Endothelial cell (in vitro differentiated cells): Measurements from ENCODE around the gene STEAP3. TPM values are rescaled to one million over a fixed set of nuclear protein-coding genes. Genes with fewer than 3 reads are reported as not detected.

ENCODE experiments used
- DNase-seq: peaks from one replicate; pipeline ENCODE4 v3.0.0; 2021; ENCODE audit warnings: low spot score
- H3K27ac Mint-ChIP-seq: one replicate; pipeline ENCODE4 v1.8.0; 2021; ENCODE audit warnings: mixed read lengths, inconsistent platforms; ENCODE audit not compliant: unreplicated experiment
- H3K27me3 Mint-ChIP-seq: one replicate; pipeline ENCODE4 v1.8.0; 2021; ENCODE audit warnings: mild to moderate bottlenecking, moderate library complexity, mixed read lengths, inconsistent platforms; ENCODE audit not compliant: unreplicated experiment
- H3K36me3 Mint-ChIP-seq: one replicate; pipeline ENCODE4 v1.8.0; 2021; ENCODE audit warnings: mild to moderate bottlenecking, low read depth, mixed read lengths, inconsistent platforms; ENCODE audit not compliant: unreplicated experiment
- H3K4me1 Mint-ChIP-seq: one replicate; pipeline ENCODE4 v1.8.0; 2021; ENCODE audit warnings: mild to moderate bottlenecking, mixed read lengths, inconsistent platforms; ENCODE audit not compliant: unreplicated experiment
- H3K4me3 Mint-ChIP-seq: one replicate; pipeline ENCODE4 v1.8.0; 2021; ENCODE audit warnings: mild to moderate bottlenecking, mixed read lengths, inconsistent platforms; ENCODE audit not compliant: unreplicated experiment
- H3K9me3 Mint-ChIP-seq: one replicate; pipeline ENCODE4 v1.8.0; 2021; ENCODE audit warnings: mixed read lengths, inconsistent platforms; ENCODE audit not compliant: unreplicated experiment
- total RNA-seq: library from RNA; stranded (reverse); fragmentation: NEBNext Ultra II Directional; extraction: Animal tissue kit (Norgen Biotek cat#: 25700); gene quantifications from one replicate; pipeline ENCODE4 v1.2.1, GENCODE V29; 2021; ENCODE audit not compliant: unreplicated experiment
- TF ChIP-seq, protein P1 (sequence below): fragments of 200-600 bp; sonication (generic); IDR thresholded peaks from one replicate; pipeline ENCODE4 v1.5.0; 2021; ENCODE audit warnings: antibody characterized with exemption; ENCODE audit not compliant: unreplicated experiment

STEAP3 gene
- total RNA-seq, 1 donor from 2014 or later, result 17.9 TPM

GRCh38 chr2:119261493-119262225, 38.0 kb downstream of the STEAP3 start:
- Mint-ChIP-seq H3K27me3 (peaks cover 6% of the 10 kb centered on the region), H3K9me3 (no peaks in the 10 kb centered on the region), H3K36me3 (peaks cover 7% of the 10 kb centered on the region), H3K4me1 (peaks cover 13% of the 10 kb centered on the region), H3K27ac (no peak overlapping the region), H3K4me3 (no peak overlapping the region)
- TF ChIP-seq, protein P1, sequence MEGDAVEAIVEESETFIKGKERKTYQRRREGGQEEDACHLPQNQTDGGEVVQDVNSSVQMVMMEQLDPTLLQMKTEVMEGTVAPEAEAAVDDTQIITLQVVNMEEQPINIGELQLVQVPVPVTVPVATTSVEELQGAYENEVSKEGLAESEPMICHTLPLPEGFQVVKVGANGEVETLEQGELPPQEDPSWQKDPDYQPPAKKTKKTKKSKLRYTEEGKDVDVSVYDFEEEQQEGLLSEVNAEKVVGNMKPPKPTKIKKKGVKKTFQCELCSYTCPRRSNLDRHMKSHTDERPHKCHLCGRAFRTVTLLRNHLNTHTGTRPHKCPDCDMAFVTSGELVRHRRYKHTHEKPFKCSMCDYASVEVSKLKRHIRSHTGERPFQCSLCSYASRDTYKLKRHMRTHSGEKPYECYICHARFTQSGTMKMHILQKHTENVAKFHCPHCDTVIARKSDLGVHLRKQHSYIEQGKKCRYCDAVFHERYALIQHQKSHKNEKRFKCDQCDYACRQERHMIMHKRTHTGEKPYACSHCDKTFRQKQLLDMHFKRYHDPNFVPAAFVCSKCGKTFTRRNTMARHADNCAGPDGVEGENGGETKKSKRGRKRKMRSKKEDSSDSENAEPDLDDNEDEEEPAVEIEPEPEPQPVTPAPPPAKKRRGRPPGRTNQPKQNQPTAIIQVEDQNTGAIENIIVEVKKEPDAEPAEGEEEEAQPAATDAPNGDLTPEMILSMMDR, result no peak
- DNase-seq, result no peak

DNA sequence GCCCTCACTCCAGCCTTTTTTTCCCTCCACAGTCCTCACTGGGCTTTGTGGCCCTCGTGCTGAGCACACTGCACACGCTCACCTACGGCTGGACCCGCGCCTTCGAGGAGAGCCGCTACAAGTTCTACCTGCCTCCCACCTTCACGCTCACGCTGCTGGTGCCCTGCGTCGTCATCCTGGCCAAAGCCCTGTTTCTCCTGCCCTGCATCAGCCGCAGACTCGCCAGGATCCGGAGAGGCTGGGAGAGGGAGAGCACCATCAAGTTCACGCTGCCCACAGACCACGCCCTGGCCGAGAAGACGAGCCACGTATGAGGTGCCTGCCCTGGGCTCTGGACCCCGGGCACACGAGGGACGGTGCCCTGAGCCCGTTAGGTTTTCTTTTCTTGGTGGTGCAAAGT, 39.4 kb downstream of the STEAP3 start:
- Mint-ChIP-seq H3K4me3 (no peak overlapping the region), H3K36me3 (peaks cover 7% of the 10 kb centered on the region), H3K9me3 (no peaks in the 10 kb centered on the region), H3K4me1 (peaks cover 22% of the 10 kb centered on the region), H3K27me3 (peaks cover 6% of the 10 kb centered on the region), H3K27ac (no peak overlapping the region)
- no peak for DNase-seq
- TF ChIP-seq, protein P1, result no peak

DNA sequence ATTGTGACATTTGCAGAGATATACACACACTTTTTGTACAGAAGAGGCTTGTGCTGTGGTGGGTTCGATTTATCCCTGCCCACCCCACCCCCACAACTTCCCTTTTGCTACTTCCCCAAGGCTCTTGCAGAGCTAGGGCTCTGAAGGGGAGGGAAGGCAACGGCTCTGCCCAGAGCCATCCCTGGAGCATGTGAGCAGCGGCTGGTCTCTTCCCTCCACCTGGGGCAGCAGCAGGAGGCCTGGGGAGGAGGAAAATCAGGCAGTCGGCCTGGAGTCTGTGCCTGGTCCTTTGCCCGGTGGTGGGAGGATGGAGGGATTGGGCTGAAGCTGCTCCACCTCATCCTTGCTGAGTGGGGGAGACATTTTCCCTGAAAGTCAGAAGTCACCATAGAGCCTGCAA, 40.0 kb downstream of the STEAP3 start:
- Mint-ChIP-seq H3K4me3 (no peak overlapping the region), H3K27me3 (peaks cover 6% of the 10 kb centered on the region)

DNA sequence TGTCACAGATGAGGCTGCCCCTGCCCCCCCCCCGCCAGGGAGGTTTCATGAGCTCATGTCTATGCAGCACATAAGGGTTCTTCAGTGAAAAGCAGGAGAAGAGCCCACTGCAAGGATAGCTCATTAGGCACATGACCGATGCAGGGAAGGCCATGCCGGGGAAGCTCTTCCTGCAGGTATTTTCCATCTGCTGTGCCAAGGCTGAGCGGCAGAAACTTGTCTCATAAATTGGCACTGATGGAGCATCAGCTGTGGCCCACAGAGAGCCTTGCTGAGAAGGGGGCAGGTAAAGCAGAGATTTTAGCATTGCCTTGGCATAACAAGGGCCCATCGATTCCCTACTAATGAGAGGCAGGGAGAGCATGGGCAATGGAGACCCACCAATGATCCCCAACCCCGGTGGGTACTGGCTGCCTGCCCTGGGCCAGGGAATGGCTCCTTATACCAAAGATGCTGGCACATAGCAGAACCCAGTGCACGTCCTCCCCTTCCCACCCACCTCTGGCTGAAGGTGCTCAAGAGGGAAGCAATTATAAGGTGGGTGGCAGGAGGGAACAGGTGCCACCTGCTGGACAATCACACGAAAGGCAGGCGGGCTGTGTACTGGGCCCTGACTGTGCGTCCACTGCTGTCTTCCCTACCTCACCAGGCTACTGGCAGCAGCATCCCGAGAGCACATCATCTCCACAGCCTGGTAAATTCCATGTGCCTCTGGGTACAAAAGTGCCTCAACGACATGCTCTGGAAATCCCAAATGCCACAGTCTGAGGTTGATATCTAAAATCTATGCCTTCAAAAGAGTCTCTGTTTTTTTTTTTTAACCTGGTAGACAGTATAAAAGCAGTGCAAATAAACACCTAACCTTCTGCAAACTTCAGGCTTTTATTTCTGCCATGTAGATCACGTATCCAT, 41.4 kb downstream of the STEAP3 start:
- Mint-ChIP-seq H3K4me1 (peaks cover 19% of the 10 kb centered on the region), H3K27ac (no peak overlapping the region), H3K9me3 (no peaks in the 10 kb centered on the region), H3K4me3 (no peak overlapping the region), H3K27me3 (peaks cover 6% of the 10 kb centered on the region), H3K36me3 (peaks cover 7% of the 10 kb centered on the region)
- peak; percentile 65 for DNase-seq
- TF ChIP-seq, protein P1, result peak; percentile 78

More for the DNA sequence above, 40.0 kb downstream of the STEAP3 start:
- H3K36me3 Mint-ChIP-seq, result peaks cover 7% of the 10 kb centered on the region
- no peaks in the 10 kb centered on the region for H3K9me3 Mint-ChIP-seq
- DNase-seq, result no peak
- TF ChIP-seq, protein P1, result no peak
- H3K4me1 Mint-ChIP-seq, result peaks cover 27% of the 10 kb centered on the region
- no peak overlapping the region for H3K27ac Mint-ChIP-seq
